DOHH2 (cell line): ENCODE results near the gene HASPIN.

Experiments
- H3F3A ChIP-seq: fragments of 200-600 bp; sonication (generic), shearing (Covaris generic); 2 replicates; pipeline ENCODE4 v1.6.0; 2016; ENCODE audit warnings: antibody characterized with exemption, mild to moderate bottlenecking; ENCODE audit not compliant: control insufficient read depth, insufficient read depth
- H3K27ac ChIP-seq: fragments of 200-600 bp; sonication (generic); 2 replicates; pipeline ENCODE4 v1.5.1; 2014; ENCODE audit warnings: low read depth, mild to moderate bottlenecking, low read length, moderate library complexity
- H3K27me3 ChIP-seq: fragments of 200-600 bp; sonication (generic); 2 replicates; pipeline ENCODE4 v1.6.1; 2014; ENCODE audit warnings: mild to moderate bottlenecking, low read length, mixed read lengths; ENCODE audit not compliant: control insufficient read depth
- H3K36me3 ChIP-seq: fragments of 200-600 bp; sonication (generic); 2 replicates; pipeline ENCODE4 v1.6.1; 2014; ENCODE audit warnings: mild to moderate bottlenecking, low read length, moderate library complexity, mixed read lengths; ENCODE audit not compliant: control insufficient read depth
- H3K4me1 ChIP-seq: fragments of 200-600 bp; sonication (generic); 2 replicates; pipeline ENCODE4 v1.6.1; 2014; ENCODE audit warnings: mild to moderate bottlenecking, low read length, mixed read lengths; ENCODE audit not compliant: control insufficient read depth
- H3K4me2 ChIP-seq: fragments of 200-600 bp; sonication (generic); 2 replicates; pipeline ENCODE4 v1.6.0; 2014; ENCODE audit warnings: mild to moderate bottlenecking, low read length, moderate library complexity
- H3K4me3 ChIP-seq: fragments of 200-600 bp; sonication (generic); 2 replicates; pipeline ENCODE4 v1.5.1; 2014; ENCODE audit warnings: mild to moderate bottlenecking, low read length, mixed read lengths
- H3K79me2 ChIP-seq: fragments of 200-600 bp; sonication (generic); 2 replicates; pipeline ENCODE4 v1.6.1; 2014; ENCODE audit warnings: mild to moderate bottlenecking, low read length, mixed read lengths; ENCODE audit not compliant: control insufficient read depth
- H3K9me2 ChIP-seq: fragments of 200-600 bp; sonication (generic); replicated peaks from 2 replicates; pipeline ENCODE4 v1.6.1; 2014; ENCODE audit warnings: mild to moderate bottlenecking, low read length, mixed read lengths; ENCODE audit not compliant: control insufficient read depth
- H3K9me3 ChIP-seq: fragments of 200-600 bp; sonication (generic); 2 replicates; pipeline ENCODE4 v1.6.1; 2014; ENCODE audit warnings: antibody characterized with exemption, low read length, mixed read lengths; ENCODE audit not compliant: control insufficient read depth, insufficient read depth
- H4K20me1 ChIP-seq: fragments of 200-600 bp; sonication (generic); 2 replicates; pipeline ENCODE4 v1.6.0; 2014; ENCODE audit warnings: low read depth, mild to moderate bottlenecking, antibody characterized with exemption, low read length, moderate library complexity; ENCODE audit not compliant: control insufficient read depth, insufficient read depth
- CTCF ChIP-seq: fragments of 200-600 bp; sonication (generic); IDR thresholded peaks from one replicate; pipeline ENCODE4 v1.5.1; 2014; ENCODE audit warnings: antibody characterized with exemption, mild to moderate bottlenecking, low read depth, low read length; ENCODE audit not compliant: poor library complexity, severe bottlenecking
- EZH2phosphoT487 ChIP-seq: fragments of 200-600 bp; sonication (generic); IDR thresholded peaks from 2 replicates; pipeline ENCODE4 v1.6.1; 2017; ENCODE audit warnings: borderline replicate concordance, mild to moderate bottlenecking, antibody characterized with exemption, low read length, moderate library complexity, mixed read lengths

The HASPIN gene

DNA sequence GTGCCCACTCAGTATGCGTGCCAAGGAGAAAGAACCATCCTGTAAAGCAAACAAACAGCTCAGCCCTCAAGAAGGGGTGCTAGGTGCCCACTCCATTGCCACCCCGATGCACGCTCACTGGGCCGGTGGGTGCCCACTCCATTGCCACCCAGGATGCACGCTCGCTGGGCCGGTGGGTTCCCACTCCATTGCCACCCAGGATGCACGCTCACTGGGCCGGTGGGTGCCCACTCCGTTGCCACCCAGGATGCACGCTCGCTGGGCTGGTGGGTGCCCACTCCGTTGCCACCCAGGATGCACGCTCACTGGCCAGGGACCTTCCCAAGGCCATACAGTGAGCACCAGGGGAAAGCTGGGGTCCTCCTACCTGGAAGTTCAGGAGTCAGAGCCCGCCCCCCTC lies 28.1 kb downstream of the HASPIN start:
- no peaks in the 10 kb centered on the region for H4K20me1 ChIP-seq
- peaks cover 24% of the 10 kb centered on the region for H3K4me1 ChIP-seq

GRCh38 chr17:3753624-3754023 lies 29.9 kb downstream of the HASPIN start:
- Histone ChIP-seq H3K79me2 (no peaks in the 10 kb centered on the region), H3K4me1 (peaks cover 24% of the 10 kb centered on the region), H3K27ac (no peak overlapping the region)

More for the DNA sequence above, 28.1 kb downstream of the HASPIN start:
- TF ChIP-seq CTCF: no peak
- TF ChIP-seq EZH2phosphoT487: no peak
- Histone ChIP-seq H3K36me3 (no peaks in the 10 kb centered on the region), H3K9me2 (no peaks in the 10 kb centered on the region), H3K4me2 (no peak overlapping the region), H3K27me3 (no peaks in the 10 kb centered on the region), H3K79me2 (no peaks in the 10 kb centered on the region), H3K4me3 (no peak overlapping the region), H3K27ac (no peak overlapping the region), H3K9me3 (no peaks in the 10 kb centered on the region), H3F3A (peaks cover 3% of the 10 kb centered on the region; the same call in 1 of the 2 replicates)

DNA sequence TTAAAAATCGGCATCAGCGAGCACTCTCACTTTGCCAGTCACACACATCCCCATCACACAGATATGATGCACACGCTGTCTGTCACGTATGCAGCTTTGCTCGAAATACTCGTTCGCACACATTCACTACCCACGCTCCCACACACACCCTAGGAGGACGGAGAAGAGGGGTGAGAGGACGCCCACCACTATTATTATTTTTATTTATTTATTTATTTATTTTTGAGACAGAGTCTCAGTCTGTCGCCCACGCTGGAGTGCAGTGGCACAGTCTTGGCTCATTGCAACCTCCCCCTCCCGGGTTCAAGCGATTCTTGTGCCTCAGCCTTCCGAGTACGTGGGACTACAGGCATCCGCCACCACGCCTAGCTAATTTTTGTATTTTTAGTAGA lies 30.4 kb downstream of the HASPIN start:
- no peak overlapping the region for H3K4me2 ChIP-seq
- no peaks in the 10 kb centered on the region for H3K9me2 ChIP-seq
- H3K4me1 ChIP-seq: peaks cover 24% of the 10 kb centered on the region
- H3K27me3 ChIP-seq: no peaks in the 10 kb centered on the region
- H3K36me3 ChIP-seq: no peaks in the 10 kb centered on the region
- no peaks in the 10 kb centered on the region for H4K20me1 ChIP-seq
- no peak for TF ChIP-seq CTCF
- TF ChIP-seq EZH2phosphoT487: no peak
- H3K79me2 ChIP-seq: no peaks in the 10 kb centered on the region
- no peak overlapping the region for H3K27ac ChIP-seq
- no peaks in the 10 kb centered on the region for H3K9me3 ChIP-seq
- peaks cover 3% of the 10 kb centered on the region; the same call in 1 of the 2 replicates for H3F3A ChIP-seq
- H3K4me3 ChIP-seq: no peak overlapping the region

More at GRCh38 chr17:3753624-3754023, 29.9 kb downstream of the HASPIN start:
- H3K27me3 ChIP-seq: no peaks in the 10 kb centered on the region
- no peaks in the 10 kb centered on the region for H3K9me2 ChIP-seq
- no peaks in the 10 kb centered on the region for H3K36me3 ChIP-seq
- H4K20me1 ChIP-seq: no peaks in the 10 kb centered on the region
- H3K9me3 ChIP-seq: no peaks in the 10 kb centered on the region
- no peak overlapping the region for H3K4me3 ChIP-seq
- H3F3A ChIP-seq: peaks cover 3% of the 10 kb centered on the region; the same call in 1 of the 2 replicates
- no peak overlapping the region for H3K4me2 ChIP-seq
- no peak for TF ChIP-seq CTCF
